ENCODE data around the gene GKN1. TPM values are rescaled to one million over a fixed set of nuclear protein-coding genes. Genes with fewer than 3 reads are reported as not detected.
A peak's percentile ranks its signal among the peaks of the same experiment; 100 is the strongest.

GKN1 gene
- total RNA-seq, 1 donor from 2014 or later, result 1.7 TPM

DNA sequence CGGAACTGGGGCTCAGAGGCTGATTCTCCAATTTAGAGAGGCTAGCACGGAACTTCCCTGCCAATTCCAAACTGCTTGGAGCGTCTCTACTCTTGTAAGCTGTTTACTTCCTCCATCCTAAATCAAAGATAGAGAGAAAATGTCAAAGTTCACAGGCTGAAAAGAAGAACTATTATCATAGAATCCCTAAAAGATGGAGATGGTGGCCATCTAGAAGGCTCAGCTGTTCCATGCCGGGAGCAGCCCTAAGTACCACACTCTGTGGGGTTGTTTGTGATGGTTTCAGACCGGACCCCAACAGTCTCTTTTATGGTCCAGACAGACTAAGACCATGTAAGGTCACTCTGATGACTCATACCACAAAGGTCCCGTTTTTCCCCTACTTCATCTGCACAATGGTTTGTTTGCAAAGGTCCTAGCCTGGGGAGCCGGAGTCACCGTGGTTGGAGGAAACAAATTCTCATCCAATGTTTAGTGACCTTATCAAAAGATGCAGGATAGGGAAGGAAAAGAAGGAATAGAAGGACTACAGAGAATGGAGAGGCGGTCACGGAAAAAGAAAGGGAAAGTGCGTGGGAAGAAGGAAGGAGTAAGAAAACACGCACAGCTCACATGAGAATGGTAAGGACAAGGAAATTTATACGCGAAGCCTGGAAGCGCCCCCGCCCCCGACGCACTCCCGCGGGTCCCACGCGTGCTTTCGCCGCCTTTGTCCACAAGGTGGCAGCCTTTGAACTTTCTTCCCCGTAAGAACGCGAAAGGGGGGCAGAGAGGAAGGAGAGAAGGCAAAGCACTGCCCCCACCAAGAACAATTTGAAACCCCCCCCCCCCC is 38.1 kb downstream of the GKN1 start:
- H3K9me3 Mint-ChIP-seq, result no peaks in the 10 kb centered on the region
- peaks cover 16% of the 10 kb centered on the region for H3K4me1 Mint-ChIP-seq (ENCODE audit: unreplicated experiment)
- TF ChIP-seq CTCF (conservative IDR thresholded peaks at IDR 0.05), result peak; percentile 88
- peak overlapping the region; percentile 88 for H3K4me3 Mint-ChIP-seq
- peak; percentile 78 for DNase-seq (ENCODE audit: extremely low spot score, unreplicated experiment)
- peaks cover 4% of the 10 kb centered on the region for H3K36me3 Mint-ChIP-seq
- H3K27me3 Mint-ChIP-seq, result peaks cover 44% of the 10 kb centered on the region
- H3K27ac Mint-ChIP-seq, result peak overlapping the region; percentile 50

- peaks cover 10% of the 10 kb centered on the region for H3K36me3 Mint-ChIP-seq
Measured at GRCh38 chr2:69013142-69013839, 38.9 kb downstream of the GKN1 start, which contains the start of gene ANTXR1. Gene ANTXR1 (plus strand): TSS chr2:69013179. CDS start chr2:69013500, 321 bp downstream.

DNA sequence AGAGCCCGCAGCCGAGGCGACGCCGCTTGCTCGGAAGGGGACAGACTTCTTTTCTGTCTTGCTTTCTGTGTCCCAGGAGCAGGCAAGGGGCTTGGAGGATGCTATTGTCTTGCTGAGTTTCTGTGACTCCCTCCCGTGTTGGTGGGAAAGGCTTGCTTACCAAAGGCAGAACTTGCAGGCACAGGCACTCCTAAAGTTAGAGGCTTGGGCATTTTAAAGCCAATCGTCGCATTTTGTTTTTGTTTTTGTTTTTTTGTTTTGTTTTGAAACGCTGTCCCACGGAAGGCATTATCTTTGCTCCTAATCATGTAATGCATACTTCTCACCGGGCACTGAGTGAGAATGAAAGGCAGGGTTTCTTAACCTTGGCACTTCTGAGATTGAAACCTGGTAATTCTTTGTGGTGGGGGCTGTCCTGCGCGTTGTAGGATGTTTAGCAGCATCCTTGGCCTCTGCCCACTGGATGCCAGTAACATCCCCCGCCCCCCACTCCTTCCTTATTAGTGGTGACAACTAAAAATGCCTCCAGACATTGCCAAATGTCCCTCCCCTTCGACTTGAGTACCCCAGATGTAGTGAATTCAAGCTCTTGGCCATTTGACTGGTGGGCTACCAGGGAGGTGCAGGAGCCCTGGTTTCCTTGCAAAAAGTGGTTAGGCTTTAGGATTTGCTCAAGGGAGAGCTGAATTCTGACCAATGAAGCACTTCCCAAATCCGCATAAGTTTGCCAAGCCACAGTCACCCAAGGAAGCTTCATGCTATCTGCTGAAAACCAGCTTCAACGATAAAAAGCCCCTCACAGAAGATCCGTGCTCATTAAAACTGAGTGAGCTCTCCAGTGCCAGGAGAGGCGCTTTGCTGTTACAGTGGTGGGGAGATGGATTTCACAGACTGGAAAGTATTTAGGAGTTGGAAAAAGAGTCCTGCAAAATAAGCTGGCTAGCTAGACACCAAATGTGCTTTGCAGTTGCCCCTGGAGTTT is 39.7 kb downstream of the GKN1 start:
- TF ChIP-seq CTCF (conservative IDR thresholded peaks at IDR 0.05), result peak; percentile 11
- peaks cover 10% of the 10 kb centered on the region for H3K36me3 Mint-ChIP-seq
- peak overlapping the region; percentile 88 for H3K4me3 Mint-ChIP-seq
- peak overlapping the region; percentile 77 for H3K27ac Mint-ChIP-seq
- H3K4me1 Mint-ChIP-seq (ENCODE audit: unreplicated experiment), result peaks cover 23% of the 10 kb centered on the region
- DNase-seq (ENCODE audit: extremely low spot score, unreplicated experiment), result no peak
- H3K27me3 Mint-ChIP-seq, result peaks cover 42% of the 10 kb centered on the region
- no peaks in the 10 kb centered on the region for H3K9me3 Mint-ChIP-seq

More at GRCh38 chr2:69013142-69013839, 38.9 kb downstream of the GKN1 start, which contains the start of gene ANTXR1:
- H3K4me3 Mint-ChIP-seq, result peak within 1 kb of the TSS; percentile 88
- peak; percentile 74 for DNase-seq (ENCODE audit: extremely low spot score, unreplicated experiment)
- H3K4me1 Mint-ChIP-seq (ENCODE audit: unreplicated experiment), result peaks cover 23% of the 10 kb centered on the region
- H3K9me3 Mint-ChIP-seq, result no peaks in the 10 kb centered on the region
- H3K27ac Mint-ChIP-seq, result peak within 1 kb of the TSS; percentile 77
- peak; percentile 62 for TF ChIP-seq CTCF (conservative IDR thresholded peaks at IDR 0.05)
- peaks cover 44% of the 10 kb centered on the region for H3K27me3 Mint-ChIP-seq

DNA sequence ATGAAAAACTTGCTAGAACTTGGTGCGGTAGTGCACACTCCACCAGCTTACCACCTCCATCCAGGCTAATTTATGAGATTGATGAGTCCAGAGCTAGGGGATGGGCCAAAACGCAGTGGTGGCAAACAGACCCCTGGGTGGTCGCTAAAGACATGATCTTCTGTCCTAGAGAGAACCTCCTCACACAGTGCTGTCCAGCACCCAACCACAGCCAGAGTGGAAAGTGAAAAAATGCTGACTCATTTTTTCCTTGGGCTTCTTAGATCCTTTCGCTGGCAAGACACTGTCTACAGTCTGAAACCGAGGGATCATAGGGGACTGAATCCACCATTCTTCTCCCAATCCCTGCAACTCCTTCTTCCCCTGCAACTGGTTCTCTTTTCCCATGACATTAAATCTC is 42.6 kb downstream of the GKN1 start:
- peaks cover 13% of the 10 kb centered on the region for H3K36me3 Mint-ChIP-seq
- TF ChIP-seq CTCF (conservative IDR thresholded peaks at IDR 0.05), result no peak
- H3K4me1 Mint-ChIP-seq (ENCODE audit: unreplicated experiment), result peaks cover 23% of the 10 kb centered on the region
- DNase-seq (ENCODE audit: extremely low spot score, unreplicated experiment), result no peak
- peak overlapping the region; percentile 3 for H3K4me3 Mint-ChIP-seq
- peaks cover 5% of the 10 kb centered on the region for H3K9me3 Mint-ChIP-seq
- no peak overlapping the region for H3K27ac Mint-ChIP-seq
- peaks cover 16% of the 10 kb centered on the region for H3K27me3 Mint-ChIP-seq

DNA sequence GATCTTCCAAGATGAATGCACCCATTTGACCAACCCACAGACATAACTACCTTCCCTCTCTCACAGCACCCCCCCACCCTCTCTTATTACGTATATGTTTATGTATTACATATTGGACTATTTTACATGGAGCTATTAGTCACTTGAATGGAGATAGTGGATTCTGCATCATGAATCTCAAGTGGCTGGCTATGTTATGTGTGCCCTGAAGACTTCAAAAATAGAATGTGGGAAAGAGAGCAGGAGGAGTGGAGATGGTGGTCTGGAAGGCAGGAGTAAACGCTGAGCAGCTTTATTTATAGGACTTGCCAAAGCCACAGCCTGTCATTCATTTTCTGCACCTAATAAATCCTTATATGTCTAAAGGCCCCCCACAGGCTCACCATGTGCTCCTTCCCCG is 43.4 kb downstream of the GKN1 start:
- Mint-ChIP-seq H3K27ac (no peak overlapping the region), H3K4me3 (peak overlapping the region; percentile 3), H3K36me3 (peaks cover 13% of the 10 kb centered on the region), H3K27me3 (peaks cover 10% of the 10 kb centered on the region), H3K4me1 (ENCODE audit: unreplicated experiment) (peaks cover 23% of the 10 kb centered on the region), H3K9me3 (peaks cover 5% of the 10 kb centered on the region)
- TF ChIP-seq CTCF (conservative IDR thresholded peaks at IDR 0.05), result no peak
- DNase-seq (ENCODE audit: extremely low spot score, unreplicated experiment), result no peak

Data from type B pancreatic cell (in vitro differentiated cells).